Kidney epithelial cell (primary cell): ENCODE results near the gene HYI. TPM values are rescaled to one million over a fixed set of nuclear protein-coding genes. Genes with fewer than 3 reads are reported as not detected.

ENCODE experiments used
- DNase-seq: peaks from one replicate; pipeline ENCODE4 v3.0.0-alpha.2; 2010; ENCODE audit warnings: low read depth
- H3K27me3 ChIP-seq: 2 replicates; pipeline ENCODE4 v1.6.0; 2011; ENCODE audit warnings: low read length; ENCODE audit not compliant: control insufficient read depth, insufficient read depth
- H3K36me3 ChIP-seq: 2 replicates; pipeline ENCODE4 v1.5.1; 2011; ENCODE audit warnings: low read length; ENCODE audit not compliant: control insufficient read depth, insufficient read depth
- H3K4me3 ChIP-seq: 2 replicates; pipeline ENCODE4 v1.5.1; 2011; ENCODE audit warnings: low read depth, mild to moderate bottlenecking, control low read depth, low read length
- total RNA-seq: library from RNA; depleted of rRNA; stranded (reverse); fragments of >200 nt; gene quantifications from 2 replicates; pipeline ENCODE4 v1.2.3, GENCODE V29; 2015
- TF ChIP-seq, protein P1 (sequence below): IDR thresholded peaks from 2 replicates; pipeline ENCODE4 v1.5.1; 2011; ENCODE audit warnings: mild to moderate bottlenecking, moderate library complexity, low read length, control low read depth, inconsistent platforms; ENCODE audit not compliant: insufficient read depth, poor library complexity, severe bottlenecking

Gene HYI
- total RNA-seq, 1 donor from 2014 or later, result 133 TPM

DNA sequence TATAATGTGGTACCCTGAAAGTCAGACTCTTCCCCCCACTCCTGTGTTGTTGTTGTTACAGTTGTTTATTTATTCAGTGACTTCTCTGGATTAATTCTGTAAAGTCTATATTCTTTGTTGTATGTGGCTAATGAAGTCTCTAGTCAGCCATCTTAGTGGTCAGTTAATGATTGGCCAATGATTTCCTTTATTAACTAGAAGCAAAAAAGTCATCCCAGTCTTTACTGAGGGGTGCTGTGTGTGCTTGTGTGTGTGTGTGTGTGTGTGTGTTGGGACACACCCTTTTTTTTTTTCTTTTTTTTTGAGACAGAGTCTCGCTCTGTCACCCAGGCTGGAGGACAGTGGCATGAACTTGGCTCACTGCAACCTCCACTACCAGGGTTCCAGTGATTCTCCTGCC is 37.3 kb upstream of the HYI start:
- TF ChIP-seq, protein P1, sequence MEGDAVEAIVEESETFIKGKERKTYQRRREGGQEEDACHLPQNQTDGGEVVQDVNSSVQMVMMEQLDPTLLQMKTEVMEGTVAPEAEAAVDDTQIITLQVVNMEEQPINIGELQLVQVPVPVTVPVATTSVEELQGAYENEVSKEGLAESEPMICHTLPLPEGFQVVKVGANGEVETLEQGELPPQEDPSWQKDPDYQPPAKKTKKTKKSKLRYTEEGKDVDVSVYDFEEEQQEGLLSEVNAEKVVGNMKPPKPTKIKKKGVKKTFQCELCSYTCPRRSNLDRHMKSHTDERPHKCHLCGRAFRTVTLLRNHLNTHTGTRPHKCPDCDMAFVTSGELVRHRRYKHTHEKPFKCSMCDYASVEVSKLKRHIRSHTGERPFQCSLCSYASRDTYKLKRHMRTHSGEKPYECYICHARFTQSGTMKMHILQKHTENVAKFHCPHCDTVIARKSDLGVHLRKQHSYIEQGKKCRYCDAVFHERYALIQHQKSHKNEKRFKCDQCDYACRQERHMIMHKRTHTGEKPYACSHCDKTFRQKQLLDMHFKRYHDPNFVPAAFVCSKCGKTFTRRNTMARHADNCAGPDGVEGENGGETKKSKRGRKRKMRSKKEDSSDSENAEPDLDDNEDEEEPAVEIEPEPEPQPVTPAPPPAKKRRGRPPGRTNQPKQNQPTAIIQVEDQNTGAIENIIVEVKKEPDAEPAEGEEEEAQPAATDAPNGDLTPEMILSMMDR, result no peak

GRCh38 chr1:43488165-43488564 is 34.4 kb upstream of the HYI start:
- Histone ChIP-seq H3K4me3 (no peak overlapping the region), H3K27me3 (no peaks in the 10 kb centered on the region), H3K36me3 (no peaks in the 10 kb centered on the region)
- TF ChIP-seq, protein P1, result no peak
- no peak for DNase-seq

More for the DNA sequence above, 37.3 kb upstream of the HYI start:
- no peak for DNase-seq
- Histone ChIP-seq H3K4me3 (no peak overlapping the region), H3K27me3 (no peaks in the 10 kb centered on the region), H3K36me3 (no peaks in the 10 kb centered on the region)

DNA sequence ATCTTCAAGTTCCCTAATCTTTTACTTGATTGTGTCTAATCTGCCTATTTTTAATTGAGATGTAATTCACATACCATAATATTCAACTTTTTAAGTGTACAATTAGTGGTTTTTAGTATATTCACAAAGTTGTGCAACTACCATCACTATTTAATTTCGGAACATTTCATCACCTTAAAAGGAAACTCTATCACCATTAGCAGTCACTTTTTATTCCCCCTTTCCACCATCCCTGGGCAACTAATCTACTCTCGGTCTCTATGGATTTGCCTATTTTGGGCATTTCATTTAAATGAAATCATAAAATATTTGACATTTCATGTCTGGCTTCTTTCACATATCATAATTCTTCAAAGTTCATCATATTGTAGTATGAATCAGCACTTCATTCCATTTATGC is 30.6 kb upstream of the HYI start:
- no peaks in the 10 kb centered on the region for H3K27me3 ChIP-seq
- TF ChIP-seq, protein P1, result no peak
- H3K36me3 ChIP-seq, result no peaks in the 10 kb centered on the region
- no peak overlapping the region for H3K4me3 ChIP-seq
- DNase-seq, result no peak

DNA sequence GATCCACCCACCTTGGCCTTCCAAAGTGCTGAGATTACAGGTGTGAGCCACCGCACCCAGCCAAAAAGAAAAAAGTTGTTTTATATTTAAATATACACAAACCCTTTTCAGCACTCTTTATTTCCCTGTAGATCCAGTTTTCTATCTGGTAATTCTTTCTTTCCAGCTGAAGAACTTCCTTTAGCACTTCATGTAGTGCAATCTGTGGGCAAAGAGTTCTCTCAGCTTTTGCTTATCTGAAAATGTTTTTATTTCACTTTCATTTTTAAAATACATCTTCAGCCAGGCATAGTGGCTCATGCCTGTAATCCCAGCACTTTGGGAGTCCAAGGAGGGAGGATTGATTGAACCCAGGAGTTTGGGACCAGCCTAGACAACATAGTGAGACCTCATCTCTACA is 28.5 kb upstream of the HYI start:
- no peaks in the 10 kb centered on the region for H3K27me3 ChIP-seq
- no peaks in the 10 kb centered on the region for H3K36me3 ChIP-seq
- no peak overlapping the region for H3K4me3 ChIP-seq
- no peak for DNase-seq
- TF ChIP-seq, protein P1, result no peak

DNA sequence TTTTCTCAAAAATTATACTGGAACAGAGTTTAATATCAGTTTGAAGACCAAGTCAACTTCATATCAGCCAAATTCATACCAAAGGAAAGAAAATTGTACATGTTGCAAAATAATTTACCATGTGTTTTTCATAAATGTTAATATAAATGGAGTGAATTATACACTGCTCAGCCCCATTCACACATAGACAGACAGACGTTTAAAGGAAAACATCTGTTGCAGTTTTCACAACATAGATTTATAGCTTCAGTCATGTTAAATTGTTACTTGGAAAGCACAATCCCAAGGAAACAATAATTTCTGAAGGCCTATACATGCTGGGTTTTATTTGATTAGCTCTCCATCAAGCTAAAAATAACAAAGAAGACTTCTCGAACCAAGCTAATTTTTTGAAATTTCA is 27.8 kb upstream of the HYI start:
- no peak for DNase-seq
- TF ChIP-seq, protein P1, result no peak
- Histone ChIP-seq H3K4me3 (no peak overlapping the region), H3K27me3 (no peaks in the 10 kb centered on the region), H3K36me3 (no peaks in the 10 kb centered on the region)

- no peaks in the 10 kb centered on the region for H3K36me3 ChIP-seq
- no peak overlapping the region for H3K4me3 ChIP-seq
- H3K27me3 ChIP-seq, result no peaks in the 10 kb centered on the region
- no peak for DNase-seq
- TF ChIP-seq, protein P1, result no peak
Observed at GRCh38 chr1:43479414-43479813, 25.7 kb upstream of the HYI start.
